Iris pigment epithelial cell (primary cell): ENCODE measurements around the gene DST.
"Not testable (repeated sequence)": the region's sequence is repeated elsewhere in the genome, so short reads cannot be mapped to it uniquely, and the experiment has no call there.

ENCODE experiments used
- DNase-seq: peaks from one replicate; pipeline ENCODE4 v3.0.0-alpha.2; 2011; ENCODE audit warnings: low read depth

Gene DST

DNA sequence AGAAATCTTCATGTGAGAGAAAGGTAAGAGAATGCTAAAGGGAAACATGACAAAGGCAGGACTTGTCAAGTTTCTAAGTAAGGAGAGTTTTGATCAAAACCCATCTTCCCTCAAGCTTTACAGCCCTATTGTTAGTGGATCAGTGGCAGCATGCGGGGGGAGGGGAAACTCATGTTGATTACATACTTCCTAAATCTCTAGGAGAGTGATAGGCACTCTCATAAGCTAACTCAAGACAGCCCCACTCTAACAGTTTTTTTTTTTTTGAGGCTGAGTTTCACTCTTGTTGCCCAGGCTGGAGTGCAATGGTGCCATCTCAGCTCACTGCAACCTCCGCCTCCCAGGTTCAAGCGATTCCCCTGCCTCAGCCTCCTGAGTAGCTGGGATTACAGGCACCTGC lies 18.6 kb upstream of the DST start:
- DNase-seq, result not testable (repeated sequence)

DNA sequence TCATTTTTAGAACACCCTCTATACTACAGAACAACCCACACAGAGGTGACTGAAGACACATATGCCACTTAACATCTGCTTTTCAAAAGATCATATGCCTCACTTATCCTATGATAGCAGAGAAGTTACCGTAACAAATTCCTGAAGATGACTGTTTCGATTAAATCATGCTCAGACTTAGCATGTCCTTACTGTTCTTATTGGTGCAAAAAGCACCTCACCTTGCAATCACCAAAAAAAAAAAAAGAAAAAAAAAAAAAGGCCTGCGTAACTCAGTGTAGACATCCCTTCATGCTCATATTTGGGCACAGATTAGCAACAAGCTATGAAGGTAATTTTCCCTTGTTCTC lies 17.7 kb upstream of the DST start:
- DNase-seq, result no peak

DNA sequence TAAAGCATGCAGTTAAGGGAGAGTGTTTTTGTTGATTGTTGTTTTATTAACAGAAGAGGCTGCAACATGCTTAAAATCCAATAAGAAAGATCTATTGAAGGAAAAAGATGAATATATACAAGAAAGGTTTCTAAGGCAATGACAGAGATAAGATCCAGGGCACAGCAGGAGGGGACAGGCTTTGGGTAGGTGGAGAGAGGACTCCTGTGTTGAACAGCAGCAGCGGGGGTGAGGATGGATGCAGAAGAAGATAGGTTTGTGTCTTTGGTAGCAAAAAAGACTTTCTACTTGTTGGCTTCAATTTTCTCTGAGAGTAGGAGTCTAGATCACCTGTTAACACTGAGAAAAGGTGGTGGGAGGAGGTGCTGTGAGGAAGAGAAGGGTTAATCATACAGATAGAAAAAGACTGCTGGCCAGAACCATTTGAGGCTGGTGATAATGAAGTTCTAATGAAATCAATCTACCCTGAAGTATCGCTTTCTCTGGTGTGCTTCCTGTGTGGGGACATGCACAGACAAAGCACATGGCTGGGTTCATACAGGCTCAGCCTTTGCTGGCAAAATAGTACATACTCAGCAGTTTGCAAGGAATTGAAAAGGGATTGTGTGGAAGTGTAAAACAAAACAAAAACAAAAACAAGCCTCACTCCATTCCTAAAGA lies 17.2 kb upstream of the DST start:
- DNase-seq, result no peak

DNA sequence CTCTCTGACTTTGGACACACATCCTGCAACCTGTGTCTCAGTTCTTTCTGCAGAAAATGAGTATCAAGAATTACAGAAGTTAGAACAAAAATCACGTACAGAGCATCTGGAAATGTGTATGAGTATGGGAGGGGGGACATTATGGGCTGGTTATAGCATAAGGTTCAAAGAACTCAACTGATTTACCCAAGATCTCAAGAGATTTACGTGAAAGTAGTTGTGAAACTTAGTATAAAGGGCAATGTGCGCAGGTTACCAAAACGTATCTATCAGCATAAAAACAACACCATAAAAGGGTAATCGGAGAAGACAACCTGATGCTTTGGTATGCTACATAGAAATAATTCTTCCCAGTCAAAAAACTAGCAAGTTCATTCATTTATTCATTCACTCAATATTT lies 15.6 kb upstream of the DST start:
- no peak for DNase-seq

DNA sequence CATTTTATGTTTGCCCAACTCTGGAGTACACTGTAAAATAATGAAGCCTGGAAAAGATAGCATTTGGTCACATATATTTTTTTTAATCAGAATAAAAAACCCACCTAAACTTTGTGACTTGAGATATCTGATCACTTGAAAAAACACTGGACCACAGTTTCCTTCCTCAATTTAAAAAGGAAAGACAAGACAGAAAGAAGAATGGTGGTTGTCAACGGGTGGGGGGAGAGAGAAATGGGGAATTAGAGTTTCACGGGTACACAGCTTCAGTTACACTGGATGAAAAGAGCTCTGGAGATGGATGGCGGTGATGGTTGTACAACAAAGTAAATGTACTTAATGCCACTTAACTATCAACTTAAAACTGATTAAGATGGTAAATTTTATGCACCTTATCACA lies 14.7 kb upstream of the DST start:
- no peak for DNase-seq

DNA sequence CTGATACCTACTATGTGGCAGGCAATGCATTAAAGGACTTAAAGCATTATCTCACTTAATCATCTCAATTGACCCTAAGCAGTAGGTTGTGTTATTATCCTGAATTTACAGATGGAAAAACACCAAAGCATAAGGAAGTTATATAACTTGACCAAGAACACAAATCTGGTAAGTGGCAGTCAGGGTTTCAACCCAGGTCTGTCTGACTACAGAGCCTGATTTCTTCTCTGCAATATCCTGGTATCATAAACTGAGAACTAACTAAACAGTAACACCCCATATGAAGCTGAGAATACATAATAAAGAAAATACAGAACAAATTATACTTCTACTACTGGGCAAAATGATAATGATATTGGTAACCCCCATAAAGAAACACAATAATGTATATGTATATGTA lies 13.8 kb upstream of the DST start:
- no peak for DNase-seq

DNA sequence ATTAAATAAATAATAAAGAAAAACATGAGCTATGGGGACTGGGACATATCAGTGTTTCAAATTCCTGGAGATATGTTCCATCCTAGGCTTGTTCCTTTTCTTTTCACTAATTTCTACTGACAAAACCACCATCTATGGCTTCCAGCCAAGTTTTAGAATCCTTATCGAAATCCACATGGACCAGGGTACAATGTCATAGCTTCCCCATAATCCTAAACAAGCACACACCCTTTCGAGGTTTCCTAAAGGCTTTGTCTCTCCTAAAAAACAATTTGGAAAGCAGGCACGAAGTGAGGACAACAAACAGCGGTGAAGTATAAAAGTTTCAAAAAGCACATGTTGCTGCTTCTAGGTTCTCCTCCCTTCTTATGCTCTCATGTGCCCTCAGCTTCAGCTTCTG lies 13.3 kb upstream of the DST start:
- DNase-seq, result no peak

DNA sequence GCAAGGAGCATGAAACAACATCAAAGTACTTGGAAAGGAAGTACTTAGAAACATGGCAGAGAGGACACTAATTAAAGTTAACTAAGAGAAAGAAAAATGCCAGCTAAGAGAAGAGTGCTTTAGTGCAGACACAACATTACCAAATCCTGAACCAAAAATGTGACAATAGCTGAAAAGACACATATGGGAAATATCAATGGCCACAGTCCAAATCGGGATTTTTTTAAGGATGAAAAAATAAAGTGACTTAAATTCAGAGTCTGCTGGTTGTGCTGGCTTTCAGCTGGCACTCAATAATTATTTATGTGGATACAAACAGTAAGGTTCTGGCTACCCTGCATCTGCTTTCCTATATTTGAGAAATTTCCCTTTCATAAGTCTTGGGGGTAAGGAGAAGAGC lies 12.6 kb upstream of the DST start:
- no peak for DNase-seq

DNA sequence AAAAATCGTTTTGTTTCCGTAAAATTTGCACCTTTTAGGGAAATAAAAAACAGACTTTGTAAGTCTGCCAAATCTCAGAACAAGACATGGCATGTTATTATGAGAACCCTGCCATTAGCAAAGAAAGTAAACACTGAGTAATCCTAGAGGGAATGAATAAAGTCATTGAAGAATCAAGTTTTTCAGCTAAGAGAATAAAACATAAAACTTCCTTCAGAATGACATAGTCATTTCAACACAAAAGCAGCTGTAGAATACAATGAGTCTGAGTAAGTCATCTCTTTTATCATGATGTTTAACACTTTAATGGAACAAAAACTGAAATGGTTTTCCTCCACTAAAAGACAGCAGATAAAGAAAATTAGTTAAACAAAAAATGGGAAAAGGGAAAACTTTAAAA lies 10.3 kb upstream of the DST start:
- peak; percentile 79 for DNase-seq

DNA sequence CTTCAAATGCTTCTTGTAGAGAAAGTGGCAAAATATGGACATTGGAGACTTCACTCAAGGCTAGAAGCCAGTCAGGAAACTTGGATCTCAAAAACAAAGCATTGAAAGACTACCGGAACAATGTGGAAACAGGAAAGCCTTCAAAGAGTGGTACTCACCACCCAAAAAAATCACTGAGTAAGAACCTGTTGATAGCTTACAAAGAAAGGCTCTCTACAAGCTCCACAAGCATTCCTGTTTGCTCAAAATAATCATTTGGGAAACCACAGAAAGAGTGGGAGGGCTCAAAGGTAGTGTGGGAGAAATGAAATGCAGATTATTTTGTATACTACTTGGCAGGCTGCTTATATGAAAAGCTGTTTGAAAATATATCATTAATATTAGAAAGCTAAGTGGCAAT lies 9.5 kb upstream of the DST start:
- DNase-seq, result peak; percentile 31

DNA sequence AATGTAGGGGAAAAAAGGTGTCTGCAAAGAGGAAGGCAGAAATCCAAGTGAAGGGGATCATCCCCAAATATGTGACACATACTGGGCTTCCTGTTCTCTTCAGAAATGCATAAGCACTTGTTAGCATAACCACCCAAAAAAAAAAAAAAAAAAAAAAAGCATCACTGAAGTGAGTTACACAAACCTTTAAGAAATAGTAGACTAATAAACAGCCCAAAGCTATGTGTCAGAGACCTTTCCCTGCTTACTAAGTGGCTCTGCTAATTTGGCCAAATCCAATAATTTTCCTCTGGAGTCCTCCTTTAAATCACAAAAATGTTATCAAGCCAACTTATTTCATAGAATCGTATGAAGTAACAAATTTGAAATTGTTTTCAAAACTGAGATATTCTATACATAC lies 7.5 kb upstream of the DST start:
- no peak for DNase-seq

DNA sequence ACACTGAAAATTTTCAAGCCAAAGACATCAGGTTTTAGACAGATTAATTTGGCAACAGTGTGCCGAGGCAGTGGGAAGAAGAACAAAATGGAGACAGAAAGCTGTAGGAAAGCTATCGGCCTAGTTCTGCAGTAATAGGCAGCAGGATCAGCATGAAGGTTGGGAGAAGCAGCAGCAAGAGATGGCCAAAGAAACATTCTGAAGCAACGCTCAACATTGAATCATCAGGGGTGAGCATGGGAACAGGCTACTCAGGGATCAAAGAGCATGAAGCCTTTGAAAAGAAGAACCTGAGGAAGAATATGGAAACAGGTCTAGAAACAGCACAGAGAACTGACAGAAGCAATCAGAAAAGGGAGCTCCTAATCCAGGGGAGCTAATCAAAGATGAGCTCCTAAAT lies 7.1 kb upstream of the DST start:
- DNase-seq, result peak; percentile 75

DNA sequence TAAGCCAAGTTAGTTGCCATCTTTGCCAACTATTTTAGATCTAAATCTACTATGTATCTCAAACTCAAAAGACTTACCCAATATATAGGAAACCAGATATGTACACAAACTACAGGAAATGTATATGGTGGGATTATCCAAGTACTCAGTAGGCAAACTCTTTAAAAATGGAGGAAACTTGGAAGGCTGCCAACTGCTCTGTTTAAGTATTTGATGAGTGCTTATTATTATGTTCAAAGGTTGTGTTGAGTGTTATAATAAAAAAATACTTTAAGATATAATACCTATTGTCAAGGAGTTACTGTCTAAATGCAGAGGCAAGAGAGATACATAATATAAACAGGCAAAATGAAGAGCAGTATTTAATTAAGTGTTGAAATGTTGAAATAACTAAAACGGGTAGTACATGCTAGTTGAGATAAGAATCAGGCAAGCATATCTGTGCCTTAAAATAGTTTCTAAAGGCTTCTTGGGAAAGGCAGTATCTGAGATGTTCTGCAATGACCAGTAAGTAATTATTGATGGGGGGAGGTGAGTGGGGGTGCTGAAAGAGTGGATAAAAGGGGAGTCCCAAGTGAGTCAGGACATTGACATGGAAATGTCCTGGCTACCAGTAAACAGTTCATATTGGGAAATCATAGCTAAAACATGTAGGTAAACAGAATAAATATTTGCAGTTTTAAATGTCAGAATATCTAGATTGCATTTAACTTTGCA lies 6.5 kb upstream of the DST start:
- peak; percentile 79 for DNase-seq

DNA sequence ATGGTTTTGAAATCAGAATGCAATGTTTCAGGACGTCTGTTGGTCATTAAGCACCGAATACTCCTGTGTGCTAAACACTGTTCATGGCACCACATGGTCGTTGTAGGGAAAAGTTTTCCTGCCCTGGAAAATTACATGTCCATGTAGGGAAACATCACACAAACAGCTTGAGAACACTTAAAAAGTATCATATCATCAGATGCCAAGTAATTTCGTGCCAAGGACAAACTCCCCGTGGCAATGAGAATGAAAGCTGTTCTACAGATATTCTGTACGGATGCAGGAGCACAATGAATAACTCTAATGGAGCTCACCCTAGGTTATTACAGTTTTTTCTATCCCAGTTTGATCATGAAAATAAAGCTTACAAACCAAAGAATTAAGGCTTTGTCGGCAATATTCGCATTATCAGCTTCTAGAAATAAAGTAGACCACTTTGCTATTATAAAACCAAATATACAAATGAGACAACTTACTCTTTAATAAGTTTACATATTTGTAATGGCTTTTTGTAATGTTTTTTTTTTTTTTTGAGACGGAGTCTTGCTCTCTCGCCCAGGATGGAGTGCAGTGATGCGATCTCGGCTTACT lies 4.6 kb upstream of the DST start:
- no peak for DNase-seq

DNA sequence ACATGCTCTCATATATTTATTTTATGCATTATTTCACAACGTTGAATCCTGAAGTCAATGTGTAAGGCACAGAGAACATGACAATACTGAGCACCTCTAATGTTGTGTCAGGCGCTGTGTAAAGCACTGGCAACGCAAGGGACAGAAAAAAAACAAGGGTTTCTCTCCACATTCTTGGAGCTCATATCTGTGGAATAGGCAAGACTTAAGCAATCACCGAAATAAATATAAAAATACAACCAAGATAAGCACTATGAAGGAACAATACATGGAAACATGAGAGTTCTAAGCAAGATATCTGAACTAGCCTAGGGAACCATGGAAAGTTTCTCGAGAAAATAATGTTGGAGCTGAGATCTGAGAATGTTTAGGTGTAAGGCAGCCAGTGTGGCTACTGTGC lies 1.7 kb upstream of the DST start:
- no peak for DNase-seq

DNA sequence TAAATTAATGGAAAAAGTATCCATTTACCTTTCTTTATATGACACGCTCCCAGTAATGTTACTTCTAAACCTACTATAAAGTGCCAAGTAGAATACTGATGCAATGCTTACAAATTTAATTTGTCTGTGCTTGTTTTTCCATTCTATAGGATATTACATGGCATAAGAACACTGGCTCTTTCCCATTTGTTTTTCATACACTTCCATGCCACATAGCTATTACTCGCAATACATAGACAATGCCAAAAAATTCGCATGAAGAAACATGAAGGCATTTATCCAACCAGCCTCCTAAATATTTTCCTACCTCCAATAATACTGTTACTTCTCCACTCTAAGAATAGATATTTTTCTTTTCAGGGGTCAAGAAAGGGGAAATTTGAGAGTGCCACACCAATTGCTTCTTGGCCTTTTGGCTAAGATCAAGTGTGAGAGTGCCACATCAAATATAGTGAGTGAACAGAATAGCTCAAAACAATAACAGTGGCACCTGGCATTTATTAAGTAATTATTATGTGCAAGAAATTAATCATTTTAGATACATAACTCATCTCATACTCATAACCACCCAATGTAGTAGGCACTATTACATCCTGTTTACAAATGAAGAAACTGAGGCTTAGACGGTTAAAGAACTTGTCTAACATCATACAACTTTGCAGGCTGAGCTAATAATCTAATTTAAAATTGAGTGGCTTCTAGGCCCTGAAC lies 845 bp upstream of the DST start:
- no peak for DNase-seq

DNA sequence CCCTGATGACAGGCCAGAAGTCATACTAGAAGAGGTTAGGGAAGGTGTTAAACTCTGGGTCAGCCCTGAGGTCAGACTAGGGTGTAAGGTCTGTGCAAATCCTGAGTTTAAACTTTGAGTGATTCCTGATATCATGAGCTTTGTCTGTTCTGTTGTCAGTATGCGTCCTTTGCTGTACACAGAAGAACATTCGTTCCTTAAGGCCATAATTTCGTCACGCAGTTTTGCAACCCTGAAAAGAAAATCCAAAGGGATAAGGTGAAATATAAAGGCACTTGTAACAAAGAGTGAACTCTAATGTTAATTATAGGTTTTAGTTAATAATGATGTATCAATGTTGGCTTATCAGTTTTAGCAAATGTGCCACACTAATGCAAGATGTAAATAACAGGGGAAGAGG lies 2.3 kb downstream of the DST start:
- no peak for DNase-seq

DNA sequence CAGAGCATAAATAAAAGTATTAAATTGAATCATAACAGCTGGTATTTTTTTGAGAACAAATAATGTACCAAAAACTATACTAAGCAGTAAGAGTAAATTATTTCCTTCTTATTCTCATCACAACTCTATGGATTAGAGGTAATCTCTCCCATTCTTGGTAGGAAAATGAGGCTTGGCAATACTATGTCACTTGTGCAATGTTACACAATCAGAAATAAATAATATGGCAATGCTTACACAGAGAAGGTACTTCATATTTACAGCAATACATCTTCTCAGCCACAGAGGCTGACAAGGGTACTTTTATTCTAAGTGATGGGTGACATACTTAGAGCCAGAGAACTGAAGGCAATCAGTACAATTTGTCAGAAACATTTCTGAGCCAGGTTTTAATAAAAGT lies 3.9 kb downstream of the DST start:
- no peak for DNase-seq

DNA sequence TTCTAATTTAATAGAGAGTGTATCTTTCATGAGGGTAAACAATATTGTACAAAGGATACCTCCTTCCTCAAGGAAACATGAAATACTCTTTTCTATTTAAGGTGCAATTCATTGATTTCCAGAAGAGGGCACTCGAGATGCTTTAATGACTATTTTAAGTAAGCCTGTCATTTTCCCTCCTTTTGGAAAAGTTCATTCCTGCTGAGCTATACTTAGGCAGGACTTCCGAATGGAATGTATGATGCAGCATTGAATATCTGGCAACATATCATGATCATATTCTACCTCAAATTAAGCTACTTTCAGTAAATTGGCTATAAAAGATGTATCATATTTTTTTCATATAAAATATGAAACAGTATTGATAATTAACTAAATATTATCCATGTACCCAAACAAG lies 5.0 kb downstream of the DST start:
- peak; percentile 65 for DNase-seq

DNA sequence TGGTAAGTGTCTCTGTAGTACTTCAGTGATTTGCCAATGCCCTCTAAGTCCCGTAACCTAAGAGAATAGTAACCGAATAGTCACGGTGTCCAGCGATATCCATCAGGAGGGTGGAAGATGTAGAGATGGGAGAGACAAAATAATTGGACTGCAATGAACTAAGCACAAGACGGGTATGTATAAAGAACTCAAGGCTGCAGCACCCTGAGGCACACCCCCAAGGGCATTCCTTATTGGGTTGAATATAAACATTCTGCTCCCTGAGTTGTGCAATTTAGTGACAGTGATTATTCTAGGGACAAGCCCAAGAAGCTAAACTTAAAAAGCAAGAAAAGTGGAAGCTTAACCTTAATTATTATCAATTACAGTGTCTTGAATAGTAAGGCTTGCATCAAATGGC lies 14.6 kb downstream of the DST start:
- DNase-seq, result peak; percentile 45

DNA sequence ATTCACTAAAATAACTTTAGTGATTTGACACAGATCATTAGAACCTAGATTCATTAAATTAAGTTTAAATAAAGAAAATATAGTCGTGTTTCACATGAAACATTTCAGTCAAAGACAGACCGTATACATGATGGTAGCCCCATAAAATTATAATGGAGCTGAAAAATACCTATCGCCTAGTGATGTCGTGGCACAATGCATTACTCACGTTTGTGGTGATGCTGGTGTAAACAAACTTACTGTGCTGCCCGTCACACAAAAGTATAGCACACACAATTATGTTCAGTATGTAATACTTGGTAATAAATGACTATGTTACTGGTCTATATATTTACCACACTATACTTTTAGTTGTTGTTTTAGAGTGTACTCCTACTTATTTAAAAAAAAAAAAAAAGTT lies 17.3 kb downstream of the DST start:
- no peak for DNase-seq

DNA sequence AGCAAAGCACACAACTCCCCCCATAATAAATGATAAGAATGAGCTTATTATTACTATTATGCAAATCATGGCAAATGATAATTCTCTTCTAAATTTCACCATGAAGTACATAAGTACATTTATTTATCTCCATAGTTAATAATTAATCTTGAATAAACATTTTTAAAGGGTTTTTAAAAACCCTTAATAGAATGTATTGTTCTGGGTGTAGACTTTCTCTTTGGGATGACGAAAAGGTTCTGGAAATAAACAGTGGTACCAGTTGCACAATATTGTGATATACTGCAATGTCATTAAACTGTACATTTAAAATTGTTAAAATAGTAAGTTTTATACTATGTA lies 18.0 kb downstream of the DST start:
- no peak for DNase-seq

DNA sequence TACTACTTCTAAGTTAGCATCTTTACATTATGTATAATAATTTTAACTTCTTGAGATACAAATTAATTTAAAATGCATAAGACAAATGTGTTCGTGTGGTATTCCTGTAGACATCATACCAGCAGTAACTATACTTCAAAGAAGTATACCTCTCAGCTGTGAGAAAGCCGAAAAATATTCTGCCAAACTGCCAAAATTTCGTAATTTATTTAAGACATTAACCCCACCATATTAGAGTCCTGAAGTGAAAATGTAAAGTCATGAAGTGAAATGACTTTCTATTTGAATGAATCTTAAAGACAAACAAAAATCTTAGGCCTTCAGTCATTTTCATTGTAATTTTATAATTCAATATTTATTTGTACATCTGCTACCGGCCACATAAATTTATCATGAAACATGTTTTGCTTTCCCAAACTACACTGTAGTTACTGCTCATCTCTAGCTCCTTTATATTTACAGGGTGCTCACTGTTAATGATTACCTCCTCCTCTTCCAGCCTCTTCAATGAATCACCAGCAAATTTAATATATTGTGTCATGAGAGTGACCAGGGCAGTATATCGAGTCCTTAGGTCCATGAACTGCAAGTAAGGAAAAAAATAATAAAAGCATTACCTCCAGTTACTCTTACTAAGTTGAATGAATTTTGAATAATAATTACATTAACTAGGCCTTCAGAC lies 18.5 kb downstream of the DST start:
- DNase-seq, result no peak
